T-helper 22 cell (primary cell): ENCODE results near the gene GABPB2.

Source experiments
- DNase-seq: peaks from one replicate; pipeline ENCODE4 v3.0.0-alpha.2; 2020; ENCODE audit warnings: low read depth

The GABPB2 gene

DNA sequence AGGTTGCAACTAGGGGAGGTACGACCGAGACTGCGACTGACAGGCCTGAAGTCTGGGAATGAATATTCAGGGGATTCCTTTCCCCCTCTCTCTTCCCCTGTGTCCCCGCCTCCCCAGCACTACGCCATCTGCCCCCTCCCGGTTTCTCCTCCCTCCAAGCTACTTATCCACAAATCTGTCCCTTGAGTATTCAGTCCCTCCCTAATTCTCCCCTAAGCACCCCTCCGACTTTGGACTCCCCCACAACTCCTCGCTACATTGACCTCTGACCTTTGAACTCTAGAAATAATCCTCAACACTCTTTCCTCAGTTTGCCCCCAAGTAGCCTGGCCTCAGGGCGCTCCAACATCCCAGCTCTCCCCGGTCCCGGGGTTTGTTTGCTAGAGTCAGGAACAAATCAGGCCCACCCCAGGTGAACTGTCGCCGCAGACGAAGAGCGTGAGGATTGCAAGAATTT is 94.7 kb downstream of the GABPB2 start:
- DNase-seq: no peak

DNA sequence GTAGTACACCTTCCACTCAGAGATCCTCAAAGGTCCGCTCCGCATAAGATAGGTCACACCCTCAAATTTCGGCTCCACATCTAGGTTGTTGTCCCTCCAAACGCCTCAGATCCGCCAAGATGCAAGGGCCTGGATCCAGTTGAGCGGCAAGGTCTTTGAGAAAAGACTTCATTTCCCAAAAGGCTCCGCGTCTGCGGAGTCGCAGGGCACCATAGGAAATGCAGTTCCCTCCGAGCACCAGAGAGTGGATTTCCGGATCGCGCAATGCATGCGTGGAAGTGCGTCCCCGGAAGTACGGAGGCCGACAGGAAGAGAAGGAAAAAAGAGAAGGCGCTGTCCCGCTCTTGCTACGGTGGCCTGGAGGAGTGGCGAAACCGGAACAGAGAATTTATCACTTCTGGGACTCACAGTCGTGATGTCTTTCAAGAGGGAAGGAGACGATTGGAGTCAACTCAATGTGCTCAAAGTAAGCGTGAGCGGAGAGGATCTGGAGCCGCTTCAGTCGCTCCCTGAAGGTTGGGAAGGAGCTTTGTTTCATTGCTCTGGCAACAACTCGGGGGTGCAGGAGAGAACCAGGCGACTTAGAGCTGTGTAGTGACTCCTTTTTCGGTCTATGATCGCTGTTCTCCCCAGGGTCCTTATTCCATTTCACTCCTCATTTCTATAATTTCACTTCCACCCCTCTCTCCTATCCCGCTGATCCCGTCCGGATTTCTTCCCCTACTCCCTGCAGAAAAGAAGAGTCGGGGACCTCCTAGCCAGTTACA is 95.4 kb downstream of the GABPB2 start, which contains the start of the genes LYSMD1 and SCNM1:
Gene LYSMD1 (minus strand): TSS at position 165 of the 767 bp plus-strand sequence. CDS start 644 bp downstream, outside the sequence.
Gene SCNM1 (plus strand): TSS at position 407 of the 767 bp plus-strand sequence. CDS start 9 bp downstream, at position 416.
- peak; percentile 96 for DNase-seq

DNA sequence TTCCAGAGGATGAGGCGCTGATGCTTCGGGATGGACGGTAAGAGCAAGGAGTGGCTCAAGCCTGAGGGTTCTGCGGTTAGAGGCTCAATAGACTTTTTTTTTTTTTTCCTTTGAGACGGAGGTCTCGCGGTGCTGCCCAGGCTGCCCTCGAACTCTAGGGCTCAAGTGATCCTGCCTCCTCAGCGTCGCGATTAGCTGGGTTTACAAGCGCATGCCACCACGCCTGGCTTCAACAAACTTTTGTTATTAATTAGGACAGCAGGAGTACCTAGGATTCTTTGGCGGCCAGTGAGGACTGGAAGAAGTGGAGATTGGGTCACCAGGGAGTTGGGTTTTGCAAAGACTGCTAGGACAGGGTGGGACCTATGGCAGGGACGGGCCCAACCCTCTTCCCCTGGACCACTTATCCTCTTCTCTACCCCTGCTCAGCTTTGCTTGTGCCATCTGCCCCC is 96.0 kb downstream of the GABPB2 start:
- DNase-seq: no peak

DNA sequence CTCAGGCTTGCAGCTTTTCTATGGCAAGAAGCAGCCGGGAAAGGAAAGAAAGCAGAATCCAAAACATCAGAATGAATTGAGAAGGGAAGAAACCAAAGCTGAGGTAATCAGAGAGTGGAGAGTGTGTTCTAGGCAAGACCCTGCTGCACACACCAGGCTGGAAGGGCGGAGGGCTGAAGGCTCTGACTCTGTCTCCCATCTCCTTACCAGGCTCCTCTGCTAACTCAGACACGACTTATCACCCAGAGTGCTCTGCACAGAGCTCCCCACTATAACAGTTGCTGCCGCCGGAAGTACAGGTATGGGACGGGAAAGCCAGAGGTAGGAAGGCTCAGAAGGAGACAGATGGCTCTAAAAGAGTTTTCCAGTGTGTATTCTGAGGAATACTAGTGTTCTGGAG is 96.6 kb downstream of the GABPB2 start:
- DNase-seq: no peak

DNA sequence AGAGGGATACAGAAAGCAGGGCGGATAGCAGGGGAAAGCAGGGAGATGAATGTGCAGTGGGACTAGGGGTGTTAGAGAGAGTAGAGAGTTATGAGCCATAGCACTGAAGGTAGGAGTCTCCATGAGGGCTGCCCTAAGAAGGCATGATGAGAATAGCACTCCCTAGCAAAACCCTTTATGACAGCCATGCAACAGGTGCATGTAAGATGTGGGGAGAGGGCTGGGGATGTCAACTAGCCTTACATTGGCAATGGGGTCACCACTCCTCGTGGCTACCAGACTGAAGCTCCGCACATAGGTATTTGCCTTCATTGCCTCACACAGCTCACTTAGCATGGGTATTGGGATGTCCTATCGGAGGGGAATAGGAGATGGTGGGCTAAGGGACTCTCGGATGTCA is 100.6 kb downstream of the GABPB2 start:
- no peak for DNase-seq
